K562 (cell line): ENCODE data around the gene BMI1. TPM values are rescaled to one million over a fixed set of nuclear protein-coding genes. Genes with fewer than 3 reads are reported as not detected.

ENCODE experiments used
- ATF3 ChIP-seq, 2 experiments: fragments of 450-650 bp in 1 of 2; sonication (generic) in 1 of 2; formaldehyde crosslinking in 1 of 2; IDR thresholded peaks in 1 of 2; conservative IDR thresholded peaks in 1 of 2; 2 replicates each; pipeline versions ENCODE4 v1.6.1 to v1.8.1; 2016 to 2023; ENCODE audit warnings: mild to moderate bottlenecking in 2 of 2, moderate library complexity in 2 of 2, inconsistent platforms in 1 of 2, missing genetic modification reagents in 1 of 2
- DEAF1 ChIP-seq: fragments of 450-650 bp; formaldehyde crosslinking; IDR thresholded peaks from 2 replicates; pipeline ENCODE4 v1.4.0; 2020; ENCODE audit warnings: mild to moderate bottlenecking, moderate library complexity
- E2F5 ChIP-seq: sonication (generic); formaldehyde crosslinking; IDR thresholded peaks from 2 replicates; pipeline ENCODE4 v1.8.0; 2022; ENCODE audit warnings: mild to moderate bottlenecking, missing genetic modification reagents
- HOXB6 ChIP-seq: fragments of 250-450 bp; sonication (Bioruptor Pico); IDR thresholded peaks from 2 replicates; pipeline ENCODE4 v1.5.1; 2022; ENCODE audit warnings: mild to moderate bottlenecking, borderline replicate concordance
- IFI16 ChIP-seq: fragments of 250-450 bp; sonication (Bioruptor Pico); IDR thresholded peaks from 2 replicates; pipeline ENCODE4 v2.1.2; 2022; ENCODE audit warnings: mild to moderate bottlenecking, inconsistent platforms
- L3MBTL2 ChIP-seq: fragments of 450-650 bp; IDR thresholded peaks from 2 replicates; pipeline ENCODE4 v1.6.1; 2016; ENCODE audit warnings: mild to moderate bottlenecking, moderate library complexity
- MCM5 ChIP-seq: fragments of 450-650 bp; IDR thresholded peaks from 2 replicates; pipeline ENCODE4 v1.6.1; 2016; ENCODE audit warnings: low read depth
- MTA3 ChIP-seq: fragments of 450-650 bp; formaldehyde crosslinking; IDR thresholded peaks from 2 replicates; pipeline ENCODE4 v1.6.1; 2017; ENCODE audit warnings: mild to moderate bottlenecking, borderline replicate concordance
- NFE2 ChIP-seq: IDR thresholded peaks from 2 replicates; pipeline ENCODE4 v1.6.1; 2014; ENCODE audit warnings: antibody characterized with exemption, low read depth
- OTX1 ChIP-seq: fragments of 450-650 bp; formaldehyde crosslinking; IDR thresholded peaks from 2 replicates; pipeline ENCODE4 v1.4.0; 2022; ENCODE audit warnings: mild to moderate bottlenecking
- POLR2AphosphoS5 ChIP-seq: IDR thresholded peaks from 2 replicates; pipeline ENCODE4 v1.6.1; 2011; ENCODE audit warnings: mild to moderate bottlenecking, low read depth, low read length, moderate library complexity; ENCODE audit not compliant: control insufficient read depth, insufficient read depth
- RBM25 ChIP-seq: fragments of 200-400 bp; formaldehyde crosslinking; IDR thresholded peaks from 2 replicates; pipeline ENCODE4 v1.6.1; 2018; ENCODE audit warnings: low read length, low read depth, moderate library complexity; ENCODE audit not compliant: severe bottlenecking
- RFX5 ChIP-seq: IDR thresholded peaks from 2 replicates; pipeline ENCODE4 v1.6.1; 2011; ENCODE audit warnings: low read depth, mild to moderate bottlenecking, improper control_type of control experiment, low read length
- RFX7 ChIP-seq: fragments of 250-450 bp; sonication (Bioruptor Pico); IDR thresholded peaks from 2 replicates; pipeline ENCODE4 v1.5.1; 2021; ENCODE audit warnings: mild to moderate bottlenecking
- U2AF1 ChIP-seq: fragments of 200-400 bp; formaldehyde crosslinking; optimal IDR thresholded peaks from 2 replicates; pipeline ENCODE3; 2017; ENCODE audit warnings: mild to moderate bottlenecking, low read depth, low read length, moderate library complexity
- ZBTB26 ChIP-seq: fragments of 450-650 bp; formaldehyde crosslinking; IDR thresholded peaks from 2 replicates; pipeline ENCODE4 v1.4.0; 2022; ENCODE audit warnings: missing genetic modification characterization
- ZBTB8A ChIP-seq: fragments of 450-650 bp; IDR thresholded peaks from 2 replicates; pipeline ENCODE4 v1.6.1; 2018; ENCODE audit warnings: mild to moderate bottlenecking, moderate library complexity; ENCODE audit not compliant: partially characterized antibody
- ZKSCAN3 ChIP-seq: fragments of 250-450 bp; sonication (Bioruptor Pico); IDR thresholded peaks from 2 replicates; pipeline ENCODE4 v1.4.0; 2020
- ZNF165 ChIP-seq: fragments of 250-450 bp; sonication (Bioruptor Pico); IDR thresholded peaks from 2 replicates; pipeline ENCODE4 v1.4.0; 2020; ENCODE audit warnings: borderline replicate concordance
- ZNF263 ChIP-seq: sonication (generic); formaldehyde crosslinking; IDR thresholded peaks from 2 replicates; pipeline ENCODE4 v1.8.0; 2022; ENCODE audit warnings: mild to moderate bottlenecking, missing genetic modification reagents, borderline replicate concordance
- polyA plus RNA-seq, 8 experiments: library from polyadenylated mRNA; depleted of rRNA in 4 of 8; stranded (reverse) in 5 of 8; unstranded in 3 of 8; fragments of >200 nt; fragmentation: Nextera tagmentation in 2 of 8; fragmentation: Illumina TruSeq in 1 of 8; extraction: Ambion mirVana in 2 of 8; extraction: Trizol in 1 of 8; gene quantifications; 2 replicates each; pipeline versions ENCODE4 v1.2.1 to v1.2.3, GENCODE V29; 2011 to 2014; ENCODE audit warnings: inconsistent platforms in 1 of 8, missing spikeins in 1 of 8
- total RNA-seq, 7 experiments: library from RNA; depleted of rRNA in 6 of 7; stranded (reverse); fragments of >200 nt in 6 of 7; fragmentation: Illumina TruSeq in 2 of 7; extraction: Trizol in 2 of 7; gene quantifications; 2 replicates each; pipeline versions ENCODE4 v1.2.1 to v1.2.3, GENCODE V29; 2011 to 2021; ENCODE audit warnings: low replicate concordance in 1 of 7
- TF ChIP-seq, protein P1 (sequence below), 3 experiments: fragments of 200-800 bp in 1 of 3; sonication (Bioruptor generic) in 1 of 3; sonication (generic) in 1 of 3; formaldehyde crosslinking in 1 of 3; IDR thresholded peaks; 2 replicates each; pipeline versions ENCODE4 v1.6.1 to v1.8.0; 2016 to 2022; ENCODE audit warnings: mild to moderate bottlenecking in 2 of 3, missing compliant biosample characterization in 2 of 3, missing genetic modification characterization in 2 of 3, missing genetic modification reagents in 1 of 3

BMI1 gene
- total and polyA plus RNA-seq, 9 of the 15 experiments (the other 6 are each of a cell fraction or from before 2014, with no cell fraction given), result 21.4 to 103 (median 70.8) TPM

DNA sequence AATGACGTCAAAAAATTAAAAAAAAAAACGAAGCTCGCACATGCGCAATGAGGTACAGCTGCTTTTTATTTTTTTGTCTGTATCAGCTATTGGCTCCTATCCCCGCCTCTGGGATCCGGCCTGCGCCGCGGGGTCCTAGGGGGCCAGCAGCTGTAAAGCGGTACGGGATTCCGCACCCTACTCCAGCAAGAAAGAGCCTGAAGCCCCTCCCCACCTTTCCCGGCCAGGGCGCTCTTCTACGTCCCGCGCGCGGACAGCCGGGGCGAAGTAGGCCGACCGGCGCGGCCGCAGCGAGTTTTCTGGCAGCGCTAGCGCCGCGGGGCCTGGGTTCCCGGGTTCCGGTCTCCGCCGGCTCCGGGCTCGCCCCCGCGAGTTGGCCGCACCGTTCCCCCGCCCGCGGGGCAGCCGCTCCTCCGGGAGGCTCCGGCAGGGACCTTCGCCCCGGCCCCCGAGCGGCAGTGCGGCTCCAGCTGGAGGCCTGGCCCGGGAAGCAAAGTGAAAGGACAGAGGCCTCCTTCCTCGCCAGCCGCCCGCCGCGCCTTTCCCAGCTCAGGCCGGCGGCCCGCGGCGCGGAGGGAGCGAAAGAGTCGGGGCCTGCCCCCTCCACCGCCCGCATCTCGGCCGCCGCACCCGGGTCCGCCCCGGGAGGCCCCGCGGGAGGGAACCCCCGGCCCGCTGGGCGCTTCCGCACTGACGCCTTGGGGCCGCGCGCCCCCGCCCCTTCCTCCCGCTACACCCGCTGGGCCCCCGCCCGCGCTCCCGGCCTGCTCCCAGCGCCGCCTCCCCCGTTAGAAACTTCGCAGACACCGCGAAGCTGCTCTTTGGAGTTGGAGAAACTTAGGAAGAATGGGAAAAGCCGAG lies 19.7 kb downstream of the BMI1 start (continued):
- TF ChIP-seq, protein P1, sequence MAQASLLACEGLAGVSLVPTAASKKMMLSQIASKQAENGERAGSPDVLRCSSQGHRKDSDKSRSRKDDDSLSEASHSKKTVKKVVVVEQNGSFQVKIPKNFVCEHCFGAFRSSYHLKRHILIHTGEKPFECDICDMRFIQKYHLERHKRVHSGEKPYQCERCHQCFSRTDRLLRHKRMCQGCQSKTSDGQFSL (CRISPR knock-in tag; IDR thresholded peaks at IDR 0.05), result no peak
- TF ChIP-seq, protein P1 (tag; IDR thresholded peaks at IDR 0.05), result no peak; a peak in 1 of 4 replicates
- TF ChIP-seq MCM5 (no peak), IFI16 (CRISPR knock-in tag) (no peak), ATF3 (IDR thresholded peaks at IDR 0.05) (no peak), ATF3 (CRISPR knock-in tag; conservative IDR thresholded peaks at IDR 0.05) (no peak), HOXB6 (CRISPR knock-in tag) (no peak), L3MBTL2 (peak; percentile 26; the same call in 1 of the 2 replicates), RFX7 (no peak), ZKSCAN3 (CRISPR knock-in tag) (no peak), ZNF165 (CRISPR knock-in tag) (no peak), MTA3 (peak; percentile 19; the same call in 1 of the 2 replicates), OTX1 (CRISPR knock-in tag) (peak; percentile 9; the same call in 1 of the 2 replicates), NFE2 (no peak), ZBTB8A (no peak), ZNF263 (CRISPR knock-in tag) (0 out of 2 replicates have a peak, but pooled peaks have one; percentile 34), DEAF1 (CRISPR knock-in tag) (0 out of 2 replicates have a peak, but pooled peaks have one; percentile 4), POLR2AphosphoS5 (peak; percentile 71), U2AF1 (no peak), E2F5 (no peak), ZBTB26 (CRISPR knock-in tag) (no peak), RFX5 (no peak), RBM25 (peak; percentile 14)
